ENCODE results near the gene SLC25A3.

SLC25A3 gene

GRCh38 chr12:98651328-98651727 is 57.8 kb downstream of the SLC25A3 start:
- Histone ChIP-seq H2AFZ (ENCODE audit: low read length) (no peak overlapping the region), H4K20me1 (ENCODE audit: insufficient read depth, low read length, poor library complexity, severe bottlenecking) (peaks cover 3% of the 10 kb centered on the region), H3K4me3 (ENCODE audit: low read length, poor library complexity, severe bottlenecking) (no peak overlapping the region), H3K79me2 (ENCODE audit: insufficient read depth, low read length) (peaks cover 22% of the 10 kb centered on the region), H3K4me1 (ENCODE audit: insufficient read depth, low read length, poor library complexity, severe bottlenecking) (peaks cover 20% of the 10 kb centered on the region), H3K9ac (ENCODE audit: low read depth, low read length, poor library complexity, severe bottlenecking) (no peak overlapping the region), H3K9me2 (replicated peaks; ENCODE audit: low read depth, low read length) (no peaks in the 10 kb centered on the region), H3F3A (ENCODE audit: low read depth) (no peaks in the 10 kb centered on the region), H3K4me2 (ENCODE audit: low read depth, low read length, poor library complexity, severe bottlenecking) (no peak overlapping the region), H3K36me3 (ENCODE audit: insufficient read depth, low read length) (peaks cover 8% of the 10 kb centered on the region; the same call in 1 of the 2 replicates), H3K9me3 (ENCODE audit: insufficient read depth, low read depth, low read length) (no peaks in the 10 kb centered on the region), H3K27me3 (ENCODE audit: insufficient read depth, low read length, poor library complexity, severe bottlenecking) (no peaks in the 10 kb centered on the region)
- no peak for TF ChIP-seq CTCF (conservative IDR thresholded peaks at IDR 0.05; ENCODE audit: low read length)
- no peak for TF ChIP-seq EZH2phosphoT487 (IDR thresholded peaks at IDR 0.05; ENCODE audit: borderline replicate concordance)

- H3K9me3 ChIP-seq (ENCODE audit: insufficient read depth, low read depth, low read length): no peaks in the 10 kb centered on the region
- no peaks in the 10 kb centered on the region for H3K9me2 ChIP-seq (replicated peaks; ENCODE audit: low read depth, low read length)
- no peaks in the 10 kb centered on the region for H3F3A ChIP-seq (ENCODE audit: low read depth)
- H3K79me2 ChIP-seq (ENCODE audit: insufficient read depth, low read length): no peaks in the 10 kb centered on the region
- peak; percentile 84 for TF ChIP-seq CTCF (conservative IDR thresholded peaks at IDR 0.05; ENCODE audit: low read length)
- TF ChIP-seq EZH2phosphoT487 (IDR thresholded peaks at IDR 0.05; ENCODE audit: borderline replicate concordance): no peak
- no peak overlapping the region for H3K9ac ChIP-seq (ENCODE audit: low read depth, low read length, poor library complexity, severe bottlenecking)
- no peaks in the 10 kb centered on the region for H4K20me1 ChIP-seq (ENCODE audit: insufficient read depth, low read length, poor library complexity, severe bottlenecking)
- H2AFZ ChIP-seq (ENCODE audit: low read length): no peak overlapping the region
- H3K36me3 ChIP-seq (ENCODE audit: insufficient read depth, low read length): peaks cover 13% of the 10 kb centered on the region; the same call in 1 of the 2 replicates
- no peak overlapping the region for H3K4me2 ChIP-seq (ENCODE audit: low read depth, low read length, poor library complexity, severe bottlenecking)
- no peaks in the 10 kb centered on the region for H3K27me3 ChIP-seq (ENCODE audit: insufficient read depth, low read length, poor library complexity, severe bottlenecking)
- no peak overlapping the region for H3K4me3 ChIP-seq (ENCODE audit: low read length, poor library complexity, severe bottlenecking)
- peaks cover 5% of the 10 kb centered on the region for H3K4me1 ChIP-seq (ENCODE audit: insufficient read depth, low read length, poor library complexity, severe bottlenecking)
Observed at GRCh38 chr12:98653866-98654493, 60.5 kb downstream of the SLC25A3 start.
